GM12892 (cell line): ENCODE results near the gene ZNF575.

Source experiments
- POLR2A ChIP-seq: IDR thresholded peaks from 2 replicates; pipeline ENCODE4 v1.6.1; 2011; ENCODE audit warnings: low read depth, low read length, control low read depth
- POLR2AphosphoS5 ChIP-seq: IDR thresholded peaks from 2 replicates; pipeline ENCODE4 v1.6.1; 2011; ENCODE audit warnings: low read depth, low read length, control low read depth

DNA sequence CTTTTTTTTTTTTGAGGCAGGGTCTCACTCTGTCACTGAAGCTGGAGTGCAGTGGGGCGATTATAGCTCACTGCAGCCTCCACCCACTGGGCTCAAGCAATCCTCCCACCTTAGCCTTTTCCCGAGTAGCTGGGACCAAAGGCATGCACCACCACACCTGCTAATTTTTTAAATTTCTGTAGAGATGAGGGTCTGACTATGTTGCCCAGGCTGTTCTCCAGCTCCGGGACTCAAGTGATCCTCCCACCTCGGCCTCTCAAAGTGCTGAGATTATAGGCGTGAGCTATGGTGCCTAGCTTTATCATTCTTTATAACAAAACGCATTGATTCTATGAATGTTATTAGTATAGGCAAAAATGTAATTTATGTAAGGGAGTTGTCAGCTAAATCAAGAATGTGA lies 49.7 kb upstream of the ZNF575 start:
- no peak for TF ChIP-seq POLR2A
- TF ChIP-seq POLR2AphosphoS5: no peak
